ENCODE measurements around the gene ADISSP.

ADISSP gene

DNA sequence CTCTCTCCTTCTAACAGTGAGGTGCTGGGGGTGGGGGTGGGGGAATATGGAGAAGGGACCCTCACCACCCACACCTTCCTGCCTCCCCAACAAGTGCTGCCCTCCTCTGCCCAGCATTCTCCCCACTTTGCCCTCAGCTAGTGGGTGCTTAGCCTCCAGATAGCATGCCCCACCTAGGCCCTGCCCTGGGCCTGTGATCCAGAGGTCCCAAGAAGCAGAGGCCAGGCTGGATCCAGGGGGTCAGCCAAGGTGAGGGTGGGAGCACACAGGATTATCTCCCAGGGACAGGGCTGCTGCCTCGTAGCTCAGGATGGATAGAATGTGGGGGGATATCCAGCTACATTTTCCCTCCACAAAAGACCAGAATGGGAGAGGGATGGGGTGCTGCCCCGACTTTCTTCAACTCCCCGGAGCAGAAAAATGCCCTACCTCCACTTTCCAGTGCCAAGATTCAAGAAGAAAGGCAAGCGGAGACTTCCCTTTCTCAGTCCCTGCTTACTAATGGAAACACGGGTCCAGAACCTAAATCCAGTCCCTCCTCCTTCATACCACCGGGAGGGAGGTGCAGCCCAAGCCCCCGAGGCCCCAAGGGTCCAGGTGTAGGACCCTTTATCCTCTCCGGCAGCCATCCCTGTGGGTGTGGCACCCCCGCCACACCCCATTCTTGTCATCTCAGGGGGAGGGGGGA, 987 bp downstream of the ADISSP start:
- DNase-seq (ENCODE audit: low read depth), result no peak
- TF ChIP-seq, protein P1, sequence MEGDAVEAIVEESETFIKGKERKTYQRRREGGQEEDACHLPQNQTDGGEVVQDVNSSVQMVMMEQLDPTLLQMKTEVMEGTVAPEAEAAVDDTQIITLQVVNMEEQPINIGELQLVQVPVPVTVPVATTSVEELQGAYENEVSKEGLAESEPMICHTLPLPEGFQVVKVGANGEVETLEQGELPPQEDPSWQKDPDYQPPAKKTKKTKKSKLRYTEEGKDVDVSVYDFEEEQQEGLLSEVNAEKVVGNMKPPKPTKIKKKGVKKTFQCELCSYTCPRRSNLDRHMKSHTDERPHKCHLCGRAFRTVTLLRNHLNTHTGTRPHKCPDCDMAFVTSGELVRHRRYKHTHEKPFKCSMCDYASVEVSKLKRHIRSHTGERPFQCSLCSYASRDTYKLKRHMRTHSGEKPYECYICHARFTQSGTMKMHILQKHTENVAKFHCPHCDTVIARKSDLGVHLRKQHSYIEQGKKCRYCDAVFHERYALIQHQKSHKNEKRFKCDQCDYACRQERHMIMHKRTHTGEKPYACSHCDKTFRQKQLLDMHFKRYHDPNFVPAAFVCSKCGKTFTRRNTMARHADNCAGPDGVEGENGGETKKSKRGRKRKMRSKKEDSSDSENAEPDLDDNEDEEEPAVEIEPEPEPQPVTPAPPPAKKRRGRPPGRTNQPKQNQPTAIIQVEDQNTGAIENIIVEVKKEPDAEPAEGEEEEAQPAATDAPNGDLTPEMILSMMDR (conservative IDR thresholded peaks at IDR 0.05; ENCODE audit: low read depth, low read length), result no peak
- H3K4me3 ChIP-seq (ENCODE audit: low read length), result peak overlapping the region; percentile 70

DNA sequence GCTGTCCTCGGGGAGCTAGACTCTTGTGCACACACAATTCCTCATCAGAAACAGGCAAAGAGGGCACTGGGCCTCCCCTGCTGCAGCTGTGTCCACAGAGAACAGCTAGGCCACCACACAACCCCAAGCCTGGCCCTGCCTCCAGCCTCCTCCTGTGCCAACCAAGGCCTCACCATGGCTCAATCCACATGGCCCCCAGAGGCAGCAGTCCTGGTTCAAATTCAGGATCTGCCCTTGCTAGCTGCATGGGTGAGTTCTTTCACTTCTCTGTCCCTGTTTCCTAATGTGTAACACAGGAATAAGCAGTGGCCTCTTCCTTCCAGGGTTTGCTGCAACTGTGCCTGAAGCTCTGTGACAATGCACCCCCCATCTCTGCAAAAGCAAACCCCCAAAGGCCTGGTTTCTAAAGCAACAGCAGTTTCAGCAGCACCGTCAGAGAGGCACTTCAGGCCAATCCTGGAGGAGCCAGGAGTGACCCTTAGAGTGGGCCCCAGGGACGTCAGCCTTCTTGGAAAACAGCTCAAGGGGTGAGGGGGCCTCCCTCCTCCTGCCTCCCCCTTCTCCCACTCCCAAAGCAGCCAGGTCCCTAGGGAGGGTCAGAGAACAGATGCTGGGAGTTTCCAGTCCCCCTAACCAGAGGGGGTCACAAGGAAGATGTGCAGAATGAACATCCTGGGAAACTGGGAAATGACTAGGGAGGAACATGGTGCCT, 2.2 kb downstream of the ADISSP start:
- no peak for DNase-seq (ENCODE audit: low read depth)
- H3K4me3 ChIP-seq (ENCODE audit: low read length), result no peak overlapping the region
- TF ChIP-seq, protein P1 (conservative IDR thresholded peaks at IDR 0.05; ENCODE audit: low read depth, low read length), result no peak

DNA sequence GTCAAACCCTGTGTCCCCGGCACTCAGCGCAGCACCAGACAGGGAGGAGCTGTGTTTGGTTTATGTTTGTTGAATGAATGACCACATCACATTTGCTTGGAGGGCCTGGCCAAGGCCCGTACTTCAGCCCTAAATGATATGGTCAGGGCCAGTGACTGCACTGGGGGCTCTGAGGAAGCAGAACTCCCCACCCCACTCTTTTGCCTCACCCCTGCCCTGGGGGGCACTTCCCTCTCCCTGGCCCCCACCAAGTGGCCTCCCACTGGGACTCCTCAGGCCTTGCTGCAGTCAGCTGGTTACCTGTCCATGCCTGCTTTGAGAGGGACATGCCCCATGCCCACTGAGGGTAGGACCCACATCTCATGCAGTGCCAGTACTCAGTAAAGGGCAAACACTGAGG, 2.9 kb downstream of the ADISSP start:
- H3K4me3 ChIP-seq (ENCODE audit: low read length), result no peak overlapping the region

DNA sequence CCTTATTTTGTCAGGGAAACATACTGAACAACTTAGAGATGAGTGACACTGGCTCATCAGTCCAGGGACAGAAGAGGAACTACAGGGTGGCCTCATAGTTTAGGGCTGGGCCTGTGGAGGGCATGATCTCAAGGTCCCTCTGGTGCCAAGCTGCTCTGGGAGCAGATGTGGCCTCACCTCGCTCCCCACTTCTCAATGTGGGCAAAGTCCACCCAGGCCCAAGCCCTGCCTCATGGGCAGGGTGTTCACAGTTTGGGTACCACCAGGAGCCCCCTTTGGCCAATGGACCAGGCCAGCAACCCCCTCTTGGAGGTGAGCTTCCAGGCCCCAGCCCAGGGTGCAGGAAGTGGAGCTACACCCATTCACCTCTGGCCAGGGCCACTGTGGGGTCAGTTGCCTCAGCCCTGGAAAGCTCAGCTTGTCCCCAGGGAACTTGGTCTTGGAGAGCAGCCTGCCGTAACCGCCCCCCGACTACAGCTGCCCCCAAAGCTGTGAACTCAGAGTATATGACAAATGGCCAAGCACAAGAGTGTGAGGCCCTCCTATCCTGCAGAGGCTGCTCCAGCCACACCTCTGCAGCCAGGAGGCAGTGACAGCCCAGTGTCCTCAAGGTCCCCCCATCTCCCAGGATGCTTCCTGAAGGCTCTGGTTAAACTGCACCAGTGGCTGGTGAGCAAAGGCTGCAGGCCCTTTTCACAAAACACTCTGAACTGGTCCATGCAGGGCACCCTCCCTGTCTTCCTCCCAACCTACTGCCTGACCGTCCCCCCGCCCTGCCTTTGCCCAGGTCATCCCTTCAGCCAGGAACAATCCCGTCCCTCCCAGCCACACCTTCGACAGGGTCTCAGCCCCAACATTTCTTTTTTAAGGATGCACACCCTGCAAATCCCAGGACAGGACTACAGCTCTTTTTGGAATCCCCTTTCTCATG, 3.6 kb downstream of the ADISSP start:
- H3K4me3 ChIP-seq (ENCODE audit: low read length), result no peak overlapping the region
- no peak for DNase-seq (ENCODE audit: low read depth)
- TF ChIP-seq, protein P1 (conservative IDR thresholded peaks at IDR 0.05; ENCODE audit: low read depth, low read length), result no peak

More for the DNA sequence above, 2.9 kb downstream of the ADISSP start:
- TF ChIP-seq, protein P1 (conservative IDR thresholded peaks at IDR 0.05; ENCODE audit: low read depth, low read length), result no peak
- no peak for DNase-seq (ENCODE audit: low read depth)

DNA sequence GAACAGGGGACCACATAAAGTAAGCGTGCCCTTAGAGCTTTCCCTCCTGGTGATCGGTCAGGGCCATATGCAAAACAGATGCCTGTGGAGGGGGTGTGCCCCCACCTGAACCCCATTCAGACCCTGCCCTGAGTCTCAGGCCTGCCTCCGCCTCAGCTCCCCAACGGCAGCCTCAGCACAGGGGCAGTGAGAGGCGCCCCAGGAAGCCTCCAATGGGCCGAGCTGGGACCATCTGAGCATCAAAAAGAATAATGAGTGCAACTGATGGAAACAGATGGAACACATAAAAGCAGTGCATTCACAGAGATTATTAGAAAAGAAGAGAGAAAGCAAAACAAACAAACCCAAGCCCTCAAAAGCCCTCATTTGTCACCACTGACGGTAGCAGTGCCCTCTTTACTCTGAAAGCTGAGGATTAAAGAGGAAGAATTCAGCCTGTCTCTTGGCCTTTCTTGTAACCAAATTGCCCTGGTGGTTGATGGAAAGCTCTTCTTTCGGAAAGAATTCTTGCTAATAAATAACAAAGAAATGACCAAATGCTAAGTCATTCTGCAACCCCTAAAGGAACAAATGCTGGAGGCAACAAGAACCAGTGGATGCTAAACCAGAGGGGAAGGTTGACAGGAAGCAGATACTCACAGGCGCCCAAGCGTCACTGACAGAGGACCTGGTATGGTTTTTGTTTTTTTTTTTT, 6.8 kb downstream of the ADISSP start:
- no peak for DNase-seq (ENCODE audit: low read depth)
- H3K4me3 ChIP-seq (ENCODE audit: low read length), result no peak overlapping the region
- TF ChIP-seq, protein P1 (conservative IDR thresholded peaks at IDR 0.05; ENCODE audit: low read depth, low read length), result no peak

DNA sequence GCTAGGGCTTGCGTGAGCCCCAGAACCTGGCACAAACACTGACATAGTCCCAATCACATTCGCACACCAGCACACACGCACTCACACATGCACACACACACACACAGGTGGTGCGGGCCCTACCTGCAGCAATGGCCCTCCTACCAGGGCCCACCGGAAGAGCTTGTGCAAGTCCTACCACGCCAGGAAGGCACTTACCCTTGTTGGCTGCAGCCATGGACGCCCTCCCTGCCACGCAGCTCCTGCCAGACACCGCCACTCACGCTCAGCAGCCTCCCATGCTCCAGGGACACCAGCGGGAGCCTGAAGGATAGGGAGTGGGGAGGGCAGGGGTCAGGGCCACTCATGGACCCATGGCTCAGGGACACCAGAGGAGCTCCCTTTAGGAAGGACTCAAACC, 7.7 kb downstream of the ADISSP start:
- TF ChIP-seq, protein P1 (conservative IDR thresholded peaks at IDR 0.05; ENCODE audit: low read depth, low read length), result no peak
- H3K4me3 ChIP-seq (ENCODE audit: low read length), result no peak overlapping the region
- no peak for DNase-seq (ENCODE audit: low read depth)

Measured in retinal pigment epithelial cell (primary cell).